ENCODE measurements around the gene PHKA1.
A peak's percentile ranks its signal among the peaks of the same experiment; 100 is the strongest.

PHKA1 gene

GRCh38 chrX:72630185-72630584, 83.9 kb downstream of the PHKA1 start:
- no peaks in the 10 kb centered on the region for H3K27me3 ChIP-seq
- H3K4me3 ChIP-seq: no peak overlapping the region
- H3K4me1 ChIP-seq: no peaks in the 10 kb centered on the region
- H3K36me3 ChIP-seq: no peaks in the 10 kb centered on the region
- no peak for DNase-seq
- H3K27ac ChIP-seq: no peak overlapping the region
- H3K9me3 ChIP-seq: no peaks in the 10 kb centered on the region
- no peak for TF ChIP-seq CTCF (IDR thresholded peaks at IDR 0.05)
- intact Hi-C loops (cut with DNase I; ENCODE audit: low total_unique reads): no loop called here

- intact Hi-C loops (cut with DNase I; ENCODE audit: low total_unique reads): no loop called here
- Histone ChIP-seq H3K27ac (no peak overlapping the region), H3K9me3 (no peaks in the 10 kb centered on the region), H3K27me3 (no peaks in the 10 kb centered on the region), H3K4me3 (no peak overlapping the region), H3K4me1 (peaks cover 0 to 27% (median 0%) of the 10 kb centered on the region in 4 donors), H3K36me3 (no peaks in the 10 kb centered on the region)
- TF ChIP-seq CTCF (IDR thresholded peaks at IDR 0.05): no peak
- no peak for DNase-seq
These were observed 89.9 kb downstream of the PHKA1 start for GRCh38 chrX:72624194-72624593.

- no peak for TF ChIP-seq CTCF (IDR thresholded peaks at IDR 0.05)
- H3K27me3 ChIP-seq: no peaks in the 10 kb centered on the region
- no peak overlapping the region for H3K4me3 ChIP-seq
- intact Hi-C loops (cut with DNase I; ENCODE audit: low total_unique reads): no loop called here
- H3K27ac ChIP-seq: peak overlapping the region; percentile 71 to 76
- H3K9me3 ChIP-seq: no peaks in the 10 kb centered on the region
- DNase-seq: no peak
- H3K4me1 ChIP-seq: peaks cover 0 to 27% (median 0%) of the 10 kb centered on the region in 4 donors
- H3K36me3 ChIP-seq: no peaks in the 10 kb centered on the region
These were observed 92.3 kb downstream of the PHKA1 start for GRCh38 chrX:72621625-72622485.

DNA sequence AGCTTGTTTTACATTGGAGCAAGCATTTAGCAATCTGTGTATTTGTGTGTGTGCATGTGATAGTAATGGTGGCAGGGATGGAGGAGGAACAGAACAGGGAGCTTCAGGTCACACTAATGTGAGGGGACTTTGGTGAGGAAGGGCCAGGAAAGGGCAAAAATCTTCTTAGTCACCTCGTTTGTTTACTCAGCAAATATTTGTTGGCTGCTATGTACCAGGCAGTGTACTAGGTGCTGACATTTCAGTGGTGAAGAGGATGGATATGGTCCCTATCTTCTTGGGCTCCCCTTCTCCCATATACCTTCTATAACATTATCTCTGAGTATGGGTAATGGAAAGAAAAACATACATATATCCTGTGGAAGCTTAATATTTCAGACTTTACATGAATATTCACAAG, 92.9 kb downstream of the PHKA1 start:
- TF ChIP-seq CTCF (IDR thresholded peaks at IDR 0.05): no peak
- no peak for DNase-seq
- Histone ChIP-seq H3K4me3 (no peak overlapping the region), H3K4me1 (peaks cover 0 to 27% (median 0%) of the 10 kb centered on the region in 4 donors), H3K27me3 (no peaks in the 10 kb centered on the region), H3K9me3 (no peaks in the 10 kb centered on the region), H3K27ac (peak overlapping the region; percentile 71 to 76), H3K36me3 (no peaks in the 10 kb centered on the region)
- intact Hi-C loops (cut with DNase I; ENCODE audit: low total_unique reads): no loop called here

- TF ChIP-seq CTCF (IDR thresholded peaks at IDR 0.05): no peak
- Histone ChIP-seq H3K9me3 (no peaks in the 10 kb centered on the region), H3K27me3 (no peaks in the 10 kb centered on the region), H3K36me3 (no peaks in the 10 kb centered on the region), H3K27ac (peak overlapping the region; percentile 71 to 76), H3K4me3 (no peak overlapping the region), H3K4me1 (peaks cover 0 to 27% (median 0%) of the 10 kb centered on the region in 4 donors)
- intact Hi-C loops (cut with DNase I; ENCODE audit: low total_unique reads): no loop called here
- DNase-seq: peak; percentile 67 to 83
These were observed 93.5 kb downstream of the PHKA1 start for GRCh38 chrX:72620550-72621145.

All from tibial artery (tissue), 4 donors.